Urinary bladder (tissue), 4 donors: ENCODE data around the gene HMX2. TPM values are rescaled to one million over a fixed set of nuclear protein-coding genes. Genes with fewer than 3 reads are reported as not detected.
"Not testable (repeated sequence)": the region's sequence is repeated elsewhere in the genome, so short reads cannot be mapped to it uniquely, and the experiment has no call there.

Source experiments
- DNase-seq: peaks from one replicate; pipeline ENCODE4 v3.0.0-alpha.2; 2015; ENCODE audit errors: extremely low spot score
- H3K27ac ChIP-seq: one replicate; pipeline ENCODE4 v1.5.1; 2013; ENCODE audit warnings: low read depth, mild to moderate bottlenecking, moderate library complexity
- H3K36me3 ChIP-seq: one replicate; pipeline ENCODE4 v1.6.1; 2013; ENCODE audit warnings: mild to moderate bottlenecking, moderate library complexity; ENCODE audit not compliant: insufficient read depth
- H3K4me1 ChIP-seq: one replicate; pipeline ENCODE4 v1.6.1; 2013; ENCODE audit warnings: mild to moderate bottlenecking, moderate library complexity; ENCODE audit not compliant: insufficient read depth
- H3K4me3 ChIP-seq: one replicate; pipeline ENCODE4 v1.5.1; 2013; ENCODE audit warnings: low read depth, low read length
- WGBS: extraction: QIAGEN DNeasy Blood & Tissue Kit; methylation state at CpG from one replicate; pipeline ENCODE4 v1.1.7; 2013; 5-methylcytosine and 5-hydroxymethylcytosine counted together
- polyA plus RNA-seq: library from polyadenylated mRNA; stranded (reverse); fragments of 200-250 nt; gene quantifications from one replicate; pipeline ENCODE4 v1.2.3, GENCODE V29; 2013
- total RNA-seq: library from RNA; depleted of rRNA; stranded (reverse); fragments of >200 nt; gene quantifications from one replicate; pipeline ENCODE4 v1.2.3, GENCODE V29; 2014
- donor health status: healthy with polysubstance abuse.
- donor health status: healthy.

Gene HMX2
- total and polyA plus RNA-seq, 2 donors = not detected

DNA sequence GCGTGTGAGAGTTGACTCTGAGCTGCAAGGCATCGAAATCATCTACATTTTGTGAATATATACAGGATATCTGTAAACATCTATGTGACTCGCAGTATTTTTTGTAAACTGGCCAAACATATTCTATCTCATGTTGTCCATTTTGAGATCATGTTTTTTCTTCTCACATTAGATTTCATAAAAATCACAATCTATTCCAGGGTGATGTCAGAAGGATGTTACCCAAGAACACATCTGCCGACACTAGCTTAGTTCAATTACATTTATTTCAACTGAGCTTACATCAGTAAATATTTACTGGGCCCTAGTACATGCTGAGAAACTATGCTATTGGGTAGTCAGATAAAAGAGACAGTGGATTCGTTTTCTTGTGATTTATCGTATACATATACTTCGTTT, 3.8 kb downstream of the HMX2 start:
- WGBS = 17% methylated on average over 7 of the region's 7 CpGs
- H3K4me3 ChIP-seq = no peak overlapping the region
- no peak overlapping the region for H3K27ac ChIP-seq
- H3K4me1 ChIP-seq = peaks cover 2% of the 10 kb centered on the region
- no peak for DNase-seq
- no peaks in the 10 kb centered on the region for H3K36me3 ChIP-seq

DNA sequence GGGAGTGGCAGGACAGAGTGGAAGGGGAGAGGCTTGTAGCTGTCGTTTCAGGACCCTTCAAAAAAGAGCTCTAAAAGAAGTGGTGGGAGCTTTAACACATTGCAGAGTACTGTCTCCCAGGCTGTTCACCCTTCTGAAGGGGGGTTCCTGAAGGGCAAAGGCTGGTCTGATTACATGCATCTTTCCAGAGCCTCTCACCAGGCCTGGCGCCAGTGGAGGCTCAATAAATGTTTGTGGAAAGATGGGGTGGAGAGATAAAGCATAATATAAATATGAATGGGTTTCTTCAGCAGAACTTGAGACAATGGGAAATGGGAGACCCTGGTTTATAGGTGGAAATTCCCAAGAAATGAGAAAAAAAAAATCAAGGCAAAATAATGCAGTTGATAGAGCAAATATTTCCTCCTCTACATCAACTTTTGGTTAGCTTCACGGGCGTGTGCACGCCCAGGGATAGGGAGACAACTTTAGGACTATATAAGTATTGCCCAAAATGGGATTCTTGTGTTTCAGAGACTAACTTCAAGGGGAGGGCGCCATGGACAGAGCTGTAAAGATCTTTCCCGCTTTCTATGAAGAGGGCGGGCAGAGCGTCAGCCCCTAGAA, 5.7 kb downstream of the HMX2 start:
- DNase-seq = no peak
- 39% methylated on average over 9 of the region's 9 CpGs for WGBS
- no peak overlapping the region for H3K27ac ChIP-seq
- H3K4me1 ChIP-seq = peaks cover 2% of the 10 kb centered on the region
- peaks cover 3% of the 10 kb centered on the region for H3K36me3 ChIP-seq
- H3K4me3 ChIP-seq = no peak overlapping the region

DNA sequence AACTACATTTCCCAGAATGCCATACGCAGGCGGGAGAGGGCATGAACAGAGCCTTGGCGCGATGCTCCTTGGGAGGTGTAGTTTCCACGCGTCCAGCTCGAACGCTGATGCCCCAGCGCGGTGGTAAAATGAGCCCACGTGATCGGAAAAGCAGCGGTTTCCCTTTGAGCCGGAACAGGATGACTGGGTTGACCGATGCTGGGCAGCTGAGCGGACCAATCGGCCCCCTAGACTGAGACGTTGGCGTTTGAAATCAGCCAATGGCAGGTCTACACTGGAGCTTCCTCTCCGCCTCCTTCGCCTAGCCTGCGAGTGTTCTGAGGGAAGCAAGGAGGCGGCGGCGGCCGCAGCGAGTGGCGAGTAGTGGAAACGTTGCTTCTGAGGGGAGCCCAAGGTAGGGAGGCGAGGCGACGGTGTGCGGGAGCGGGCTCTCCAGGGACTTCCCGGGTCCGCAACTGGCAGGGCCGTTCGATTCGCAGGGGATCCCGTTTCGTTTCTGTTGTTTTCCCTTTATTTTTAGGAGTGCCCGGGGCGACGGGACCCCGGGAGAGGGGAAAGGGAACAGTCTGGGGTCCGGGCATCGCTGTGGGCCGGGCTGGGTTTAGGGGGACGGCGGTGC, 6.3 kb downstream of the HMX2 start, which contains the start of gene BUB3:
Gene BUB3 (plus strand): TSS at position 311 of the 619 bp plus-strand sequence. CDS start 516 bp downstream, outside the sequence.
- Histone ChIP-seq H3K27ac (peak within 1 kb of the TSS; percentile 88), H3K4me1 (peaks cover 2% of the 10 kb centered on the region), H3K36me3 (peaks cover 3% of the 10 kb centered on the region), H3K4me3 (peak within 1 kb of the TSS; percentile 89)
- under 1% methylated on average over 50 of the region's 50 CpGs for WGBS
- peak; percentile 99 for DNase-seq

DNA sequence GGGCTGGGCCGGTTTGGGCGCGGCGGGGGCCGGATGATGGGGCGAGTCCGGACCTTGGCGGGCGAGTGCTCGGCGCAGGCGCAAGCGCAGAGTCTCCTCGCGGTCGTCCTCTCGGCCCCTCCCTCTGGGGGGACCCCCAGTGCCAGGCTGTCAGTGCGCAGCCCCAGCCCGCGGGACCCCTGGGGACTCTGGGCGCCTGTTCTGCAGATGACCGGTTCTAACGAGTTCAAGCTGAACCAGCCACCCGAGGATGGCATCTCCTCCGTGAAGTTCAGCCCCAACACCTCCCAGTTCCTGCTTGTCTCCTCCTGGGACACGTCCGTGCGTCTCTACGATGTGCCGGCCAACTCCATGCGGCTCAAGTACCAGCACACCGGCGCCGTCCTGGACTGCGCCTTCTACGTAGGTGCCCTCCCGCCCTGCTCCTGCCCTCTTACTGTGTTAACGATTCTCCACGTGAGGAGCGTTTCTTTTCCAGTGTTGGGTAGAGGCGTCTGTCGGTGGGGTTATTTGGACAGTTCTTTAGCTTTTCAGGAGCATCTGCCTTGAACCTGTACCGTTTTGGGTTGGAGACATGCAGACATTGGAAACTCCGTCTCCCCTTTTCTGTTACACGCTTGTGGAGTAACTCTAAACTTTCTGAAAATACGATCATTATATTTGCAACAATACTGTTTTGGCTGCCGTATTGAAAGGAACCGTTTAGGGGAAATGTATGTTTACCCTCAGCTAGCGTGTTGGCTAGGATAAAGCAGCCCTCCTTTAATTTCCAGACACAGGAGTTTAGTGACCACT, 7.0 kb downstream of the HMX2 start:
- H3K27ac ChIP-seq = peak overlapping the region; percentile 88
- H3K4me1 ChIP-seq = peaks cover 2% of the 10 kb centered on the region
- WGBS = 4% methylated on average over 49 of the region's 49 CpGs
- H3K4me3 ChIP-seq = peak overlapping the region; percentile 89
- peaks cover 3% of the 10 kb centered on the region for H3K36me3 ChIP-seq
- DNase-seq = no peak

DNA sequence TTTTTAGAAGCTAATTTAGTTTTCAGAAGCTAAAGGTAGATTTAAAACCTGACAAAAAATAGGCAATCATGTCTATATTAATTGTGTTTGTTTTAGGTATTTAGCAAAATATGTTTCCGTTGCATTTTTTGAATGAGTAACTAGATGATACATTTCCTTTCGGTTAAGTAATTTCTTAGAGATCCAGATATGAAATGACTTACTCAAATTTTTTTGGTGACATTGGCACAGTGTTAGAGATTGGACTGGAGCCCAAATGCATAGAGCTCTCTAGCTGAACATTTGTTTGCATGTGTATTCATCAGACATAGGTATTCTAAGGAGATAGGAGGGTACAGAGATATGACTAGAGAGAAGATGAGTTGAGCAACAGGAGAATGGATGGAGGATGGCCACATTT, 8.1 kb downstream of the HMX2 start:
- Histone ChIP-seq H3K4me1 (peaks cover 2% of the 10 kb centered on the region), H3K4me3 (no peak overlapping the region), H3K27ac (no peak overlapping the region), H3K36me3 (peaks cover 3% of the 10 kb centered on the region)
- no peak for DNase-seq
- WGBS = 94% methylated on average over 2 of the region's 2 CpGs

DNA sequence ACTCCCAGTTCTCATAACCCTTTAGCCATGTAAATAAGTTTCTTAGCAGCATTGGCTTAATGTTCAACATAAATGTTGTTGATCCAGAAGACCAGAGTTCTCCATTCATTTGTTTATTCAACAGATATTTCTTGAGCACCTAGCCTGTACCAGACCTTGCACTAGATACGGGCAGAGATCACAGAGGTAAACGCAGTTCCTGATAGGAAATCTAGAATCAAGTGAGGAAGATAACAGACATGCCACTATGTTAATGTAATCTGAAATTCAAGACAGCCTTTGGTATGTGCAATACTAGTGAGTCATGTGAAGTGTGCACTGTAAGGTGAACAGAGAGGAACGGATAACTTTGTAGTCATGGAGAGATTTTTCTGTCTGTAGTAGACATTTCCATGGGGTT, 9.3 kb downstream of the HMX2 start:
- 82% methylated on average over 3 of the region's 3 CpGs for WGBS
- no peak overlapping the region for H3K4me3 ChIP-seq
- H3K36me3 ChIP-seq = peaks cover 3% of the 10 kb centered on the region
- DNase-seq = no peak
- H3K4me1 ChIP-seq = peaks cover 2% of the 10 kb centered on the region
- H3K27ac ChIP-seq = no peak overlapping the region

DNA sequence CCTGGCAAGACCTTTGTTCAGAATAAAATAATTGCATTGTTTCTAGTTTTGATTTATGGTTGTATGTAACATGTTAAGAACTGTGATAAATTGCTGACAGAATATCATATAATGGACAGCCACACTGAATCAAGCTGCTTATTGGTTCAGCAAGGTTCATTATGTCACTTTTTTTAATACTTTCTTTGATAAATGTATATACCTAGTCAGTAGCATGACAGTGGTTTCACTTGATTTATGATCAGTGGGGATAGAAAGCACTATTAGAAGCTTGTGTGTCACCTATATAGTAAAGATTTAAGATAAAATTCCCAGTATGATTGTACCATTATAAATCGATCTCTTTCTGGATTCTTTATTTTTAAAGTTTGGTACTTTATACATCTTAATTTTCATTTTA, 10.7 kb downstream of the HMX2 start:
- Histone ChIP-seq H3K27ac (no peak overlapping the region), H3K4me3 (no peak overlapping the region), H3K36me3 (peaks cover 10% of the 10 kb centered on the region), H3K4me1 (peaks cover 2% of the 10 kb centered on the region)
- WGBS = 84% methylated on average over 1 of the region's 1 CpG
- DNase-seq = no peak

DNA sequence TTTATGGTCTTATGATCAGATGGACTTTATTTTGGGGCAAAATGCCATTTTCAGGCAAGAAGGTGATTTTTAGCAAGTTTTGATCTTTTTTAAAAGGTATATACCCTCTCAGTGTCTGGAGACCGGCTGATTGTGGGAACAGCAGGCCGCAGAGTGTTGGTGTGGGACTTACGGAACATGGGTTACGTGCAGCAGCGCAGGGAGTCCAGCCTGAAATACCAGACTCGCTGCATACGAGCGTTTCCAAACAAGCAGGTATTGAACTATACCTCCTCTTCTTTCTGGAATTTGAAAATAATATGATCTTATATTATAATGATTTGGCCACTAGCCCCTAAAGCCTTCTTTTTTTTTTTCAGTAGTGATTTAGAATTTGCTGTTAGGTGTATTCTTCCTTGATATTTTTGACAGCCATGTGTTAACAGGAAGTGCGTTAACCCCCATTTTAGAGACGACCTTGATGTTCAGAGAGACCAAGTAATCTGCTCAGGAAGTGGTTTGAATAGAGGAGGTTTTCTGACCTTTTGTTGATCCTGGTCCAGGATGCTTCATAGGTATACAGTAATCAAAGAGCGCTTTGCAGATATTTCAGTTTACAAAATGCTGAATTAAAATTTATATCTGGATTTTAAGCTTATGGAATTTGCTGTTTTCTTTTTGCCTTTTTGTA, 12.5 kb downstream of the HMX2 start:
- Histone ChIP-seq H3K4me1 (no peaks in the 10 kb centered on the region), H3K36me3 (peaks cover 10% of the 10 kb centered on the region)

DNA sequence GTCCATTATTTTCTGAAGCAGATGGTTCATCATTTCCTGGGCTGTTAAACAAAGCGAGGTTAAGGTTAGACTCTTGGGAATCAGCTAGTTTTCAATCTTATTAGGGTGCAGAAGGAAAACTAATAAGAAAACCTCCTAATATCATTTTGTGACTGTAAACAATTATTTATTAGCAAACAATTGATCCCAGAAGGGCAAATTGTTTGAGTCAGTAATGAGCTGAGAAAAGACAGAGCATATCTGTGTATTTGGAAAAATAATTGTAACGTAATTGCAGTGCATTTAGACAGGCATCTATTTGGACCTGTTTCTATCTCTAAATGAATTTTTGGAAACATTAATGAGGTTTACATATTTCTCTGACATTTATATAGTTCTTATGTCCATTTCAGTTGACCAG, 16.4 kb downstream of the HMX2 start:
- H3K4me3 ChIP-seq = no peak overlapping the region
- no peak overlapping the region for H3K27ac ChIP-seq
- H3K36me3 ChIP-seq = peaks cover 8% of the 10 kb centered on the region
- no peaks in the 10 kb centered on the region for H3K4me1 ChIP-seq
- 85% methylated on average over 2 of the region's 2 CpGs for WGBS
- no peak for DNase-seq

More for the DNA sequence above, 12.5 kb downstream of the HMX2 start:
- H3K4me3 ChIP-seq = no peak overlapping the region
- no peak for DNase-seq
- H3K27ac ChIP-seq = no peak overlapping the region
- WGBS = 86% methylated on average over 11 of the region's 11 CpGs

DNA sequence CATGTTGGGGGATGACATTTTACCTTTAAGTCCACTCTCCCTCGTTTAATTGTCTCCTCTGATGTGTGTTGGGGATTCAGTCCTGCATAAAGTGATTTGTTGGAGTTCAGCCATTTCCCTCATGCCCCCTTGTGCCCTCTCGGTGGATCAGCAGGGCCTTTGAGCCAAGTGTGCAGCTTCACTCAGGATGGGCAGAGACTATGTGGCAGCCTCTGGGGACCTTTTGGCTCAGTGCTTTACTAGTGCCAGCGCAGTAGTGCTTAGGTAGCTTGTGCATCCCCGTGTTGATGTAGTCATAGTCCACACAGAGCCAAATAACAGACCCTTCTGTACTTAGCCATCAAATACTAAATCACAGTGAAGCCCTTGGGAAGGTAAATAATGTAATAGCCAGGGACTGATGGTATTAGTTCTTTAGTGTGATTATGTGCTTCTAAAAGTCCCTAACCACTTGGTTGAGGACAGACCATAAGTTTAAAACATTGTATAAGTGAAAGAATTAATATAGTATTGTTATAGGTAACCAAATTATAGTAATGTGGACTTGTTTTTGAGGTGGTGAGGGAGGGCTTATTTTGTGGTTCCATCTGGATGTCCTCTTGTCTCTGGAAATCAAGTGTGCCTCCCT, 17.6 kb downstream of the HMX2 start:
- H3K4me3 ChIP-seq = no peak overlapping the region
- no peak overlapping the region for H3K27ac ChIP-seq
- no peaks in the 10 kb centered on the region for H3K4me1 ChIP-seq
- peaks cover 10% of the 10 kb centered on the region for H3K36me3 ChIP-seq
- DNase-seq = no peak
- WGBS = 78% methylated on average over 4 of the region's 4 CpGs

DNA sequence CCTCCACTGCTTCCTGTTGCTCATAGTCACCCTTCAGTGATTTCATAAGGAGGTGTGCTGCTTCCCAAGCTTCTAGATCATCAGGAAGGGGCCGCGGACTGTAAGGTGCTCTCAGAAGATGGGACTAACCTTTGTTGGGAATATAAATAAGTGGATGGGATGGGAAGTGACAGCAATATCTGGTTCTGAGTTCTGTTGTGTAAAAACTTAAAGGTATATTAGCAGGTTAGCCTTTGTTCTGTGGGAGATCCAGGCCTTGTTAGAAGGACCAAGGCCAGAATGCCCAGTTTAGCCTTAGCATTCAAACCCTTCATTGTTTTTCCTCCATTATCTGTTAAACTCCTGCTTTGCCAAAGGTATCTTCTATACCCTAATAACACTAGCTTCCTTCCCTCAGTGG, 18.7 kb downstream of the HMX2 start:
- Histone ChIP-seq H3K27ac (no peak overlapping the region), H3K36me3 (peaks cover 10% of the 10 kb centered on the region), H3K4me3 (no peak overlapping the region), H3K4me1 (no peaks in the 10 kb centered on the region)
- WGBS = over 99% methylated on average over 2 of the region's 2 CpGs
- no peak for DNase-seq

DNA sequence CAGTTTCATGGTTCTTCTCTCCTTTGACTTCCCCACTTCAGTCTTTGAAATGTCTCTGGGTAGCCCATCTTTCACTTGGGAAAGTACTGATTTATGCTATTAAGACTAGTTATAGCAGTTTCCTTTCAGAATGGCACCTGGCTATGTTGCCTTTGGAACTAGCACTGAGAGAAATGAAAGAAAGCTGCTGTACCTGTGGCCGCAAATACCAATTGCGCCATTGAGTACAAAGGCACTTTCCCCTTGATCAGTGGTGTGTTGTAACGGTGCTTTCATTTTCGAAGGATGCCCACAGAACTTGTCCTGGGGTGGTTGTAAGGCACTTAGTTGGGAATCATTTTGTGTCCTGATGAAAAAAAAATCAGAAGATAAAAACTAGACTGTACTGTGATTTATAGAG, 23.0 kb downstream of the HMX2 start:
- no peak overlapping the region for H3K4me3 ChIP-seq
- H3K36me3 ChIP-seq = peaks cover 4% of the 10 kb centered on the region
- DNase-seq = no peak
- 97% methylated on average over 4 of the region's 4 CpGs for WGBS
- peaks cover 2% of the 10 kb centered on the region for H3K4me1 ChIP-seq
- H3K27ac ChIP-seq = no peak overlapping the region

DNA sequence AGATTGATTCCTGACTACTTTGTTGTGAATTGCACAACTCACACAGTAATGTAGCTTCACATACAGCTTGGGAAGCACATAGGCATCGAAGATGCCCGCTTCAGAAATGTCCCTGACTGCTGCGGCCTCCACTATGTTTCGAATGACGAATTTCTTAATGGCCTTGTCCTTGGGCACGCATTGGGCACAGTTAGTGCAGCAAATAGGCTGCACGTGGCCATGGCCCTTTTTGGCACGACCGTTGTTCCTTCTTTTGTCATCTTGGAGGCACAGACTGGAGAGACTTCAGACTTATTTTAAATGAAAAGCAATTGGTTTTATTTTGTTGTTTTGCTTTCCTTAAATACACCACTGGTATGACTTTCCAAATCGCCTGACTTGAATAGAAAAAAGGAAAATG, 23.7 kb downstream of the HMX2 start:
- not testable (repeated sequence) for H3K4me3 ChIP-seq, H3K27ac ChIP-seq, DNase-seq, H3K4me1 ChIP-seq, H3K36me3 ChIP-seq
- WGBS = 97% methylated on average over 10 of the region's 10 CpGs
